ENCODE results near the gene GP5.

GP5 gene

DNA sequence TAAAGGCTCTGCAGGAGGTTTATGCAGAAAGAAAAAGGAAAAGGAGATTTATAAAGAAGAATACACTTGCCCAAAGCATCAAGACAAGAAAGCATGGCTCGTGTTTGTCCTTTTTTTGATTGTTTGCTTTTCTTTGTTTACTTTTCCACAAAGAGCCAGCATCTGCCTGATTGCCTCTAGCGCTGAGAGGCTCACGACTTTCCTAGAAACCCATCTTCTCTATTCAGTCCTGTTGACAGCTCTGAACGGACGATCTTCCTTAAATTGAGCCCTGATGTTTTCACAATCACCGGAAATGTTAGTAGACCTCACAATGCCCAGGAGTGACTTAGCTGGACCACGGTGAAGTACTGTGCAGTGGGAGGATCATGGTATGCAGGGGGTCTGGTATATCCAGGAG is 12.4 kb downstream of the GP5 start:
- no peak overlapping the region for H3K4me3 ChIP-seq (ENCODE audit: low read length)
- no peak overlapping the region for H2AFZ ChIP-seq (ENCODE audit: low read depth, low read length)
- no peak overlapping the region for H3K4me2 ChIP-seq (ENCODE audit: low read length)
- peaks cover 21% of the 10 kb centered on the region for H3K27me3 ChIP-seq (ENCODE audit: low read depth, low read length)
- no peaks in the 10 kb centered on the region for H4K20me1 ChIP-seq (ENCODE audit: insufficient read depth, low read length)
- H3K36me3 ChIP-seq (replicated peaks; ENCODE audit: low read depth, low read length) = no peaks in the 10 kb centered on the region
- no peak overlapping the region for H3K9ac ChIP-seq (ENCODE audit: low read length)
- no peaks in the 10 kb centered on the region for H3K9me3 ChIP-seq (ENCODE audit: insufficient read depth, low read length)
- no peak for TF ChIP-seq EZH2phosphoT487 (IDR thresholded peaks at IDR 0.05; ENCODE audit: low read depth)
- TF ChIP-seq CTCF (IDR thresholded peaks at IDR 0.05; ENCODE audit: low read depth, low read length) = no peak
- H3K79me2 ChIP-seq (ENCODE audit: low read length) = no peaks in the 10 kb centered on the region
- H3K27ac ChIP-seq (ENCODE audit: low read length) = no peak overlapping the region
- no peaks in the 10 kb centered on the region for H3K4me1 ChIP-seq (ENCODE audit: low read length)

GRCh38 chr3:194386066-194386465 is 13.0 kb downstream of the GP5 start:
- H3K4me2 ChIP-seq (ENCODE audit: low read length) = no peak overlapping the region
- no peaks in the 10 kb centered on the region for H3K79me2 ChIP-seq (ENCODE audit: low read length)
- TF ChIP-seq CTCF (IDR thresholded peaks at IDR 0.05; ENCODE audit: low read depth, low read length) = no peak
- TF ChIP-seq EZH2phosphoT487 (IDR thresholded peaks at IDR 0.05; ENCODE audit: low read depth) = no peak
- no peak overlapping the region for H2AFZ ChIP-seq (ENCODE audit: low read depth, low read length)
- no peaks in the 10 kb centered on the region for H3K4me1 ChIP-seq (ENCODE audit: low read length)
- H3K27me3 ChIP-seq (ENCODE audit: low read depth, low read length) = peaks cover 21% of the 10 kb centered on the region
- H3K9ac ChIP-seq (ENCODE audit: low read length) = no peak overlapping the region
- no peaks in the 10 kb centered on the region for H4K20me1 ChIP-seq (ENCODE audit: insufficient read depth, low read length)
- H3K27ac ChIP-seq (ENCODE audit: low read length) = no peak overlapping the region
- no peak overlapping the region for H3K4me3 ChIP-seq (ENCODE audit: low read length)
- H3K9me3 ChIP-seq (ENCODE audit: insufficient read depth, low read length) = no peaks in the 10 kb centered on the region
- H3K36me3 ChIP-seq (replicated peaks; ENCODE audit: low read depth, low read length) = no peaks in the 10 kb centered on the region

DNA sequence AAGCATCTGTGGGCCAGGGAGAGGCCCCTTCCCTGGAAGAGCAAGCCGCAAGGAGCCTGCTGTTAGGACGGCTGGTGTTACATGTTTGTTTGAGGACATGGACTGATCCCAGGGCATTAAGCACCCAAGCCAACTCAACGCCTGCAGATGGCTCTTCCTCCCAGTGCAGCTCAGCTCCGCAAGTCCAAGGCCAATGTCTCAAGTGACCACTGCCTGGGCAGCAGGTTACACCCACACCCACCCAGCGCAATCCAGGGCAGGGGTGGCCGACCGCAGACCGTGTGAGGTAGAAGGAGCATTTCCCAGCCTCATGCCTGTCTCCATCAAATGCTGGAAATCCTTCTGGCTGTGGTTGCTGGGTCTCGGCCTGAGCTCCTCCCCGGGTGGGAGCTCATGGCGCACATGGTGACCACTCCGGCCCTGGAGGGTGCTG is 14.5 kb downstream of the GP5 start:
- Histone ChIP-seq H3K79me2 (ENCODE audit: low read length) (no peaks in the 10 kb centered on the region), H3K4me1 (ENCODE audit: low read length) (no peaks in the 10 kb centered on the region), H3K9ac (ENCODE audit: low read length) (no peak overlapping the region), H4K20me1 (ENCODE audit: insufficient read depth, low read length) (no peaks in the 10 kb centered on the region), H3K4me3 (ENCODE audit: low read length) (no peak overlapping the region), H3K27me3 (ENCODE audit: low read depth, low read length) (peaks cover 18% of the 10 kb centered on the region), H3K36me3 (replicated peaks; ENCODE audit: low read depth, low read length) (no peaks in the 10 kb centered on the region), H2AFZ (ENCODE audit: low read depth, low read length) (no peak overlapping the region), H3K9me3 (ENCODE audit: insufficient read depth, low read length) (no peaks in the 10 kb centered on the region), H3K4me2 (ENCODE audit: low read length) (no peak overlapping the region), H3K27ac (ENCODE audit: low read length) (no peak overlapping the region)
- TF ChIP-seq EZH2phosphoT487 (IDR thresholded peaks at IDR 0.05; ENCODE audit: low read depth) (no peak), CTCF (IDR thresholded peaks at IDR 0.05; ENCODE audit: low read depth, low read length) (no peak)

GRCh38 chr3:194384156-194384555 is 14.9 kb downstream of the GP5 start:
- no peaks in the 10 kb centered on the region for H4K20me1 ChIP-seq (ENCODE audit: insufficient read depth, low read length)
- peaks cover 20% of the 10 kb centered on the region for H3K27me3 ChIP-seq (ENCODE audit: low read depth, low read length)
- no peak overlapping the region for H3K27ac ChIP-seq (ENCODE audit: low read length)
- no peaks in the 10 kb centered on the region for H3K79me2 ChIP-seq (ENCODE audit: low read length)
- H2AFZ ChIP-seq (ENCODE audit: low read depth, low read length) = no peak overlapping the region
- no peak overlapping the region for H3K4me3 ChIP-seq (ENCODE audit: low read length)
- H3K36me3 ChIP-seq (replicated peaks; ENCODE audit: low read depth, low read length) = no peaks in the 10 kb centered on the region
- no peak overlapping the region for H3K9ac ChIP-seq (ENCODE audit: low read length)
- H3K4me2 ChIP-seq (ENCODE audit: low read length) = no peak overlapping the region
- no peaks in the 10 kb centered on the region for H3K9me3 ChIP-seq (ENCODE audit: insufficient read depth, low read length)
- no peak for TF ChIP-seq EZH2phosphoT487 (IDR thresholded peaks at IDR 0.05; ENCODE audit: low read depth)
- no peaks in the 10 kb centered on the region for H3K4me1 ChIP-seq (ENCODE audit: low read length)
